NAMALWA (cell line): ENCODE data around the gene LCE6A.
A peak's percentile ranks its signal among the peaks of the same experiment; 100 is the strongest.

Source experiments
- DNase-seq: peaks from one replicate; pipeline ENCODE4 v3.0.0-alpha.2; 2015; ENCODE audit warnings: low spot score

The LCE6A gene

GRCh38 chr1:152842556-152842955, at the start of gene LCE6A:
Gene LCE6A (plus strand): TSS chr1:152842856. CDS start chr1:152843521, 665 bp downstream.
- no peak for DNase-seq

GRCh38 chr1:152795686-152796085, 47.0 kb upstream of the LCE6A start:
- no peak for DNase-seq

- DNase-seq, result no peak
Observed at GRCh38 chr1:152796421-152796820, 46.2 kb upstream of the LCE6A start, which contains the start of gene LCE1D. Gene LCE1D (plus strand): TSS chr1:152796721. CDS start chr1:152797795, 1,074 bp downstream.

- no peak for DNase-seq
Observed at GRCh38 chr1:152801333-152801732, 41.3 kb upstream of the LCE6A start.

DNA sequence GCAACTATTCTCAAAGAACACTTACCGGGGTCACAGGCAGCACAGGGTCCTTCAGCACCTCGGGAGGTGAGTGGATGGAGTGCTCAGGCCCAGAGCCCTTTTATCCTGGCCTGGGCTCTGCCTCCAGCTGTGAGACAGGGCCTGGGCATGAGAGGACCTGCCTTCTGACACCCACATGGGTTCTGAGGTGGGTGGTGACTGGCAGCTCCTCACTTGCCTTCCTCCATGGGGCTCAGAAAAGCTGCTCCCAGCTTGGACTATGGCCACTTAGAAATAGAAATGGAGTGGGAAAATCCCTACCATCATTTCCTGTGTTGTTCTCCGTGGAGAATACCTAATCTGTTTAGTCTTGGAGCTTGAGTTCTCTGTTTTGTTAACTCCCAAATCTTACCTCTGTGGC, 36.1 kb upstream of the LCE6A start, which contains the start of gene LCE1C:
Gene LCE1C (minus strand): TSS at position 76 of the 400 bp plus-strand sequence. CDS start 1,173 bp downstream, outside the sequence.
- DNase-seq, result no peak

DNA sequence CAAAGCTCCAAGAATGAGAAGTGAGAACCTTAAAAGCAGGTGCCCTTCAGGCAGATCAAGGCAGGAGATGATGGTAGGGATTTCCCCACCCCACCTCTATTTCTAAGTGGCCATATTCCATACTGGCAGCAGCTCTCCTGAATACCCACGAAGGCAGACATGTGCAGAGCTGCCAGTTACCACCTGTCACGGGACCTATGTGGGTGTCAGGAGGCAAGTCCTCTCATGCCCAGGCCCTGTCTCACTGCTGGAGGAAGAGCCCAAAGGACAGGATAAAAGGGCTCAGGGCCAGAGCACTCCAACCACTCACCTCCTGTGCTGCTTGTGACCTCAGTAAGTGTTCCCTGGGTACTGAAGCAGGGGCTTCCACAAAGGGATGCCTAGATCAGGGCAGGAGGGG, 31.6 kb upstream of the LCE6A start:
- DNase-seq, result no peak

DNA sequence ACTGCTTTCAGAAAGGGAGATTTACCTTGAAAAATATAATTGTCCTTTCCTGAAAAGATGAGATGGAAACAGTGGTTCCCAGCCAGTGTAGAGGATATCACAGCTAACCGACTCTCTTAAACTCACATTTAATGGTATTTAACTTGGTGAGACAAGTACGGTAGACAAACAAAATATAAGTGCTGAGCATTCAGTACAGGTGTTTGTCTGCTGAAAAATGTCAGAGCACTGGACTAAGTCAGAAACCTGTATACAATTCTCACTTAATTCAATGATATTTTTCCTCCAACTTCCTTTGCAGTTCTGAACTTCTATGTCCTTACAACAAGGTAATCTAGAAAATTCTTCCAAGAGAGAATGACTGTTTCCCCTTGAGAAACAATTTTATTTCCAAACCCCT, 31.0 kb upstream of the LCE6A start, which contains the start of gene LCE1B:
Gene LCE1B (plus strand): TSS at position 301 of the 400 bp plus-strand sequence. CDS start 476 bp downstream, outside the sequence.
- DNase-seq, result no peak

DNA sequence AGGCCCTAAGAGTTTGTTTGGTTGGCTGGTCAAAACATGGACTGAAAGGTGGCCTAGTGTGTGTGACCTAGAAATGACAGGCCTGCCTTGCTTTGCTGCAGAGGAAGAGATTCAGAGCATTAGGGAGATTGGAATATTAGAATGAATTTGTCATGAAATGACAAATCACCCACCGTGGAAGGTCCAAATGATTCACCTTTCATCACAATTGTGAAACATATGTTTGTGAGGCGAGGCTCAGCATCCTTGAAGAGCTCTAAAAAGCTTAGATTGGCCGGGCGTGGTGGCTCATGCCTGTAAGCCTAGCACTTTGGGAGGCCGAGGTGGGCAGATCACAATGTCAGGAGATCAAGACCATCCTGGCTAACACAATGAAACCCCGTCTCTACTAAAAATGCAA, 25.3 kb upstream of the LCE6A start:
- DNase-seq, result no peak

GRCh38 chr1:152823294-152823693, 19.4 kb upstream of the LCE6A start:
- DNase-seq, result peak; percentile 70

- no peak for DNase-seq
Observed at GRCh38 chr1:152824964-152825363, 17.7 kb upstream of the LCE6A start.

DNA sequence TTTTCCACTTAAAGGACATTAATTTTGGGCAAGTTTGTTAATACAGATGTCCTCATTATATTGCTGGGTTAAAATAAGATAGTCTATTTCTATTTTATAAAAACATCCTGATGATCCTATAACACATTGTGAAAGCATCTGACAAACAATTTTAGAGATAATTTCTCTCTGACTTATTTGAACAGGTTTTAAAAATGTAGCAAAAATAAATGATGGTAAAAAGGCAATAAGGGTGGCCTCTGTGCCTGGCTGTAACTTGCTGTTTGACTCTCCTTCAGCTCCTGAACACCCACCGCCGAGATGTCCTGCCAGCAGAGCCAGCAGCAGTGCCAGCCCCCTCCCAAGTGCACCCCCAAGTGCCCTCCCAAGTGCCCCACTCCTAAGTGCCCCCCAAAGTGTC, 15.5 kb upstream of the LCE6A start, which contains the start of gene LCE1A:
Gene LCE1A (plus strand): TSS at position 301 of the 400 bp plus-strand sequence. CDS start 0 bp downstream, at position 301.
- no peak for DNase-seq

- no peak for DNase-seq
Observed at GRCh38 chr1:152836870-152837269, 5.8 kb upstream of the LCE6A start.

GRCh38 chr1:152855661-152856060, 13.0 kb downstream of the LCE6A start:
- no peak for DNase-seq

GRCh38 chr1:152858062-152858461, 15.4 kb downstream of the LCE6A start:
- no peak for DNase-seq

- no peak for DNase-seq
Observed at GRCh38 chr1:152859696-152860095, 17.0 kb downstream of the LCE6A start, which contains the start of gene LCE7A. Gene LCE7A (plus strand): TSS chr1:152859996. CDS start chr1:152860698, 702 bp downstream.

- DNase-seq, result no peak
Observed at GRCh38 chr1:152860129-152860528, 17.5 kb downstream of the LCE6A start.

DNA sequence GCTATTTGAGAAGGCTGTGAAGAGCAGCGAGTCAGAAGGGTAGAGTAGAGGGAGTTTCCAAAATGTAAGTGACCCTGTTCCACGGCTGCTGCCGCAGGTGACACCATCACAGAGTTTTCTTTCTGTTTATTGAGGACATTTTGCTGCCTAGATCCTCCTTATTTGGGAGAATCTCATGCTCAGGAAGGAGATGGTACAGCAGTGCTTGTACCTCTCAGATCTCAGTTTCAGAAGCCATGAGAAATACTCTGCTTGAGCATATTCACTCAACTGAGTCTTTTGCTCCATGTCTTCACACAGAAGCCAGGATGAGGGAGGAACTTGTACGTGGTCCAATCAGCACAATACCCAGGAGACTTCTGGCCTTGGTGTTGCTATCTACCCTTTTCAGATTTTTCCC, 18.7 kb downstream of the LCE6A start:
- DNase-seq, result no peak

GRCh38 chr1:152864443-152864842, 21.8 kb downstream of the LCE6A start:
- DNase-seq, result no peak

DNA sequence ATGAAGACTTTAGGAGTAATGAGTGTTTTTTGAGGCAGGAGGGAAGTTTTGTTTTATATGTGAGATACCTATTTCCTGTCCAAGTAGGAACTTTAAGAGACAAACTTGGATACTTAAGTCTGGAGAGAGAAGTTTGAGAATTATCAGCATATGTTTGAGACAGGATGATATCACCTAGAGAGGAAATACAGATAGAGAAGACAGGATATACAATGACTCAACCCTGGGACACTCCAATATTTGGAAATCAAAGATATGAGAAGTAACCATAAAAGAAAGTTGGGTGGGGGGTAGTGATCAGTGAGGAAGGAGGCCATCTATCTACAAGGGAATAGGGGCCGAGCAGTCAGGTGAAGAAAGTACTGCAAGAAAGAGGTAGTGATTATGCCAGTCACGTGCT, 23.7 kb downstream of the LCE6A start:
- DNase-seq, result no peak

DNA sequence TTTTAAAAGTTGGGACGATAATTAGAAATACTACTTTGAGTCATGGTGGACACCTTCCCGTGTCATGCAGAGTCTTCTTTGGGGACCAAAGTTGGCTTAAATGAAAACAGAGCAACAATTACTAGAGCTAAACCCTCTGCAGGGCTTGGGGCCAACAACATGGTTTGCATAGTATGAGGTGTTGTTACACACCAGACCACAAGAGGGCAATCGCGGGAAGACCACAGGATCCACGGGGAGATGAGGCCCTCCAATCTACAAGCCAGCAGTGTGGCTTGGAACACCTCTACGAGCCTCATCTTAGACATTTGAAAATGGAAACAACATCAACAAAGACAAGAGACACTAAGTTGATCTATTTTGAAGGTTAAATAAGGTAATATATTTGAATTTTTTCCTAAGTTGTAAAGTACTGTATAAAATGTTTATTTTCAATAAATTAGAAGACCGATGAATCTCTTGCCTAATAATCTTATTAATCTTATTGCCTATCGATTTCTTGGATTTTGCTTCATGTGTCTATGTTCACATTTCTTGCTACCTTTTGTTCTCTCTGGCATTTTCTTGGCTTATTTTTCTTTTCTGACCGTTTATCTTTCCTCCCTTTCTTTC, 27.3 kb downstream of the LCE6A start:
- DNase-seq, result peak; percentile 77

DNA sequence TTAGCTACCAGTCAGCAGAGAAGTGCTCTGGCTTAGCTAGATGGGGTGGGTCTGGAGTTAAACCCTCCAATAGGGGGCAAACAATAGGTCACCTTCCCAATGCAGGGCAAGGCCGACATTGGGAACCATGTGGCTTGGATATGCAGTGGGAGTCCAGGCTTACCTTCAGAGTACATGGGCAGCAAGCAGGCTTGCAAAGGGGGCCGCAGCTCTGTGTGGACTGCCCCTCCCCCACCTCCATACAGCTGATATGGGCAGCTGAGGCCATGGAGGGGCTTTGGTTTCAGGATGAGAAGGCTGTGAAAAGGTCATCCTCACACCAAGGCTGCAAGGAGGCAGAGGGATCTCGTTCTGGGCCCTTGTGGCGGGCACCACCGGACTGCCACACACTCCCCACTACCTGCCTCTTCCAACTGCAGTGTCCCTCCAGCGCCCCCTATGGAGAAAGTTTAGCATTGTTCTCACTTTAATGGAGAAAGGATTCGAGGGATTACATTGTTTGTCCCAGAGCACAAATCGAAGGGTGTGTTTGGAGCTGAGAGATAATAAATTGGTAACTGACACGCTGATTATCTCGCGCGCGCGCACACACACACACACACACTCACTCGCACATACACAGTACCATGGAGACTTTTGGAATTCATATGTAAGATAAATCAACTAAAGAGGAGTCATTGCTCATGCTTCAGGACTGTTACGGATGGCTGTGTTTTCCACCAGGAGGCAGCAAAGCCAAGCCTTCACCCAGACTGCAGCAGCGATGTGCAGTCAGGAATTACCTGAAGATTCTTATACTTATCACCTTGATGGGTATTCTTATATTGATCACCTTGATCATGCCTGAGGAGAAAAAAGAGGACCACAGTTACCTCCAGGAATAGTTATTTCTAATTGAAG, 28.4 kb downstream of the LCE6A start:
- peak; percentile 58 for DNase-seq

DNA sequence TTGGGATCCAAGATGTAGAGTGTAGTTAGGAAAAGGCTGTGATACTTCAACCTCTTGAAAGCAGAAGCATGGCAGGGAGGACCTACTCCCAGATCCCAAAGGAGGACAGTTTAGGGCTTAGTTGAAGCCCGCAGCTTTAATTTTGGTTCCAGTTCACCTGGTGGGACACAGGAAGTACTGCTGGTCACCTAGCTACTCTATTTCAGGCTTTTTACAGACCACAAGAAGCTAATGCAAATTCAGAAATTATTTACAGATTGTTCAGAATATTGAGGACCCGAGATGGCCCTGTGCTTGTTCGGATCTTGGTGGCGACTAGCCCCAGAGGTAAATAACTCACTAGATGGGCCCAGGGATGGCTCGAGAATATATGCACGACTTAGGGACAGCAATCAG, 29.1 kb downstream of the LCE6A start:
- DNase-seq, result no peak

DNA sequence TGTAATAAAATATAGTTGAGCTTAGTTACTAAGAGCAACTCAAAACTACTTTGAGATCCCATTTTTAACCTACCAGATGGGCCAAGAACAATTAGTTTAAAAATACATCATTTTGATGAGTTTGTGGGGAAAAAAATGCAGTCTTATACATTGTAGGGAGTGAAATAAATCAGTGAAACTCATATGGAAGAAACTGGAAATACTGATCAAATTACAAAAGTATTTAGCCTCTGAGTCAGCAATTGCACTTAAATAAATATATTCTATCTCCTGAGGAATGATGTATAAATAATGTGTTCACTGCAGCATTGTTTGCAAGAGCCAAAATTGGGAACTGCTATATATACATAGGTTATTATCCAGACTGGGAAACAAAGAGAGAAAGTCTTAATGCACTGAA, 30.8 kb downstream of the LCE6A start:
- no peak for DNase-seq
